ENCODE results near the gene SDC4. TPM values are rescaled to one million over a fixed set of nuclear protein-coding genes. Genes with fewer than 3 reads are reported as not detected.
A peak's percentile ranks its signal among the peaks of the same experiment; 100 is the strongest.

The SDC4 gene
- total and polyA plus RNA-seq, 9 of the 15 experiments (the other 6 are each of a cell fraction or from before 2014, with no cell fraction given): 2.1 to 10.7 (median 6.3) TPM

GRCh38 chr20:45337367-45338120 lies 10.7 kb downstream of the SDC4 start (continued):
- no peak for TF ChIP-seq NFE2L1 (tag; IDR thresholded peaks at IDR 0.05; ENCODE audit: borderline replicate concordance, low read depth)
- TF ChIP-seq FOSL1 (tag; conservative IDR thresholded peaks at IDR 0.05): no peak; the same call in 1 of the 2 replicates
- TF ChIP-seq SMARCC2 (IDR thresholded peaks at IDR 0.05; ENCODE audit: low read depth): no peak
- TF ChIP-seq PRDM10 (IDR thresholded peaks at IDR 0.05; ENCODE audit: partially characterized antibody): peak; percentile 61
- TF ChIP-seq RFX7 (CRISPR knock-in tag; IDR thresholded peaks at IDR 0.05): no peak
- TF ChIP-seq ZSCAN32 (CRISPR knock-in tag; IDR thresholded peaks at IDR 0.05): no peak
- peak; percentile 53 for TF ChIP-seq VEZF1 (CRISPR knock-in tag; IDR thresholded peaks at IDR 0.05)
- no peak for TF ChIP-seq ZNF41 (CRISPR knock-in tag; conservative IDR thresholded peaks at IDR 0.05)
- TF ChIP-seq SMAD1 (IDR thresholded peaks at IDR 0.05; ENCODE audit: low read depth, low read length, partially characterized antibody): no peak
- TF ChIP-seq ZBTB40 (IDR thresholded peaks at IDR 0.05): no peak
- no peak for TF ChIP-seq ZBTB40 (CRISPR knock-in tag; IDR thresholded peaks at IDR 0.05)
- peak; percentile 68; the same call in 1 of the 2 replicates for TF ChIP-seq SMARCE1 (IDR thresholded peaks at IDR 0.05)
- no peak for TF ChIP-seq MTA1 (IDR thresholded peaks at IDR 0.05; ENCODE audit: borderline replicate concordance)
- TF ChIP-seq ZNF12 (CRISPR knock-in tag; IDR thresholded peaks at IDR 0.05): no peak

Measured in K562 (cell line).